SW 1271 (cell line): ENCODE data around the gene DPH7.
"Not testable (repeated sequence)": the region's sequence is repeated elsewhere in the genome, so short reads cannot be mapped to it uniquely, and the experiment has no call there.

Source experiments
- DNase-seq, 2 experiments: peaks; one replicate each; lab custom pipeline; 2025; lab: John Stamatoyannopoulos, UW

Gene DPH7

GRCh38 chr9:137518661-137519459 lies 59.9 kb downstream of the DPH7 start:
- DNase-seq, result not testable (repeated sequence)

DNA sequence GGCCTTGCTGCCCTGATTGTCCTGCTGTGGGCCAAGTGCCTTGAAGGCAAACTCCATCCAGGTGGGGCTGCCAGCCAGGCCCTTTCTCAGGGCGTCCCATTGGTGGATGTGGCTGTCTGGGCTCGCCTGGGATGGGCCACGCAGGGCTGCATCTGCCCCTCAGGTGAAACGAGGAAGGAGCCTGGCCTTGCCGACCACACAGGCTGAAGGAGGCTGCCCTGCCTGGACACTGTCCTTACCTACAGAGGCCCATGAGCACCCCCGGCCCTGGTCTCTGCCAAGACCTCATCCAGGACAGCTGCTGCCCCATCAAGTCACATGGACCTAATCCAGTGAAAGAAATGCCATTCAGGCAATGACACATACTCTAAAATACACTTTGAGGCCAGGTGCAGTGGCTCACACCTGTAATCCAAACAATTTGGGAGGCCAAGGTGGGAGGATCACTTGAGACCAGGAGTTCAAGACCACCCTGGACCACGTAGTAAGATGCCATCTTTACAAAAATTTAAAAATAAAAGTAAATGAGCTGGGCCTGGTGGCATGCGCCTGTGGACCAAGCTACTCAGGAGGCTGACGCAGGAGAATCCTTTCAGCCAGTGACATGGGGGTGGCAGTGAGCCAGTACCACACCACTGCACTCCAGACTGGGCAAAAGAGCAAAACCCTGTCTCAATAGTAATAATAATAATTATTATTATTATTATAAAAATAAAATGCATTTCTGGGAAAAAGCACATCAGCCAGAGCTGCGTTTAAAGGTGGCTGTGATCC lies 62.4 kb downstream of the DPH7 start:
- no peak for DNase-seq

GRCh38 chr9:137515338-137515724 lies 63.4 kb downstream of the DPH7 start:
- no peak for DNase-seq

DNA sequence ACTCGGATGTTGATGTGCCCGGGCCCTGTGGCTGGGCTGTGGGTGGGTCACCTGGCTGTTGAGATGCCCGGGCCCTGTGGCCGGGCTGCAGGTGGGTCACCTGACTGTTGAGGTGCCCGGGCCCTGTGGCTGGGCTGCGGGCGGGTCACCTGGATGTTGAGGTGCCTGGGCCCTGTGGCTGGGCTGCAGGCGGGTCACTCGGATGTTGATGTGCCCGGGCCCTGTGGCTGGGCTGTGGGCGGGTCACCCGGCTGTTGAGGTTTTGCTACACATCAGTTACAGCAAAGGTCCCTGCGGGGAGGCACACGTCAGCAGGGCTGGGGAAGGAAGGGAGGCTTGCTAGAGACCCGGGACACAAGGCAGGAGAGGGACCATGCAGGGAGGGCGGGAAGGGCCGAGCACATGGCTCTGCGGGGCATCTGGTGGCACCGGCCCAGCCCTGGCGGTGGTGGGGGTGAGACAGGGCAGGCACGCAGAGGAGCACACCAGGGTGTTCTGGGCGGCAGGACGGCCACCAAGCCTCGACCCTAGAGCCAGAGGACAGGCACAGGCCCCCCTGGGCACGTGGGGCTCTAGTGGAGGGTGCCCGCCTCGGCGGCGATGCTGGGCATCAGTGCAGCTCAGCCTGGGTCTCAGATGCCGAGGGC lies 63.9 kb downstream of the DPH7 start:
- no peak for DNase-seq

DNA sequence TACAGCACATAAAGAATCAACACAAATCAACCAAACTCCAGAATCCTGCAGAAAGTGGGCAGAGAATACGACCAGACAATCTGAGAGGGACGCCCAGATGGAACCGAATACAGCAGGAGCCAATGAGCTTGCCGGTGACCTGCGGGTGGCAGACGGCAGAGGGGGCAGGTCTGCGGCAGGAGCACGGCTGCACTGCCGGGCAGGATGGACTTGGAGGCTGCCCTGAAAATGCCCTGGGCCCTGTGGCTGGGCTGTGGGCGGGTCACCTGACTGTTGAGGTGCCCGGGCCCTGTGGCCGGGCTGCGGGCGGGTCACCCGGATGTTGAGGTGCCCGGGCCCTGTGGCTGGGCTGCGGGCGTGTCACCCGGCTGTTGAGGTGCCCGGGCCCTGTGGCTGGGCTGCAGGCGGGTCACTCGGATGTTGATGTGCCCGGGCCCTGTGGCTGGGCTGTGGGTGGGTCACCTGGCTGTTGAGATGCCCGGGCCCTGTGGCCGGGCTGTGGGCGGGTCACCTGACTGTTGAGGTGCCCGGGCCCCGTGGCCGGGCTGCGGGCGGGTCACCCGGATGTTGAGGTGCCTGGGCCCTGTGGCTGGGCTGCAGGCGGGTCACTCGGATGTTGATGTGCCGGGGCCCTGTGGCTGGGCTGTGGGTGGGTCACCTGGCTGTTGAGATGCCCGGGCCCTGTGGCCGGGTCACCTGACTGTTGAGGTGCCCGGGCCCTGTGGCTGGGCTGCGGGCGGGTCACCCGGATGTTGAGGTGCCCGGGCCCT lies 64.7 kb downstream of the DPH7 start:
- DNase-seq, result not testable (repeated sequence)

- not testable (repeated sequence) for DNase-seq
Measured at GRCh38 chr9:137513136-137513535, 65.6 kb downstream of the DPH7 start.

- no peak for DNase-seq
Measured at GRCh38 chr9:137511758-137512463, 66.8 kb downstream of the DPH7 start.

- DNase-seq, result not testable (repeated sequence)
Measured at GRCh38 chr9:137511126-137511525, 67.6 kb downstream of the DPH7 start.

DNA sequence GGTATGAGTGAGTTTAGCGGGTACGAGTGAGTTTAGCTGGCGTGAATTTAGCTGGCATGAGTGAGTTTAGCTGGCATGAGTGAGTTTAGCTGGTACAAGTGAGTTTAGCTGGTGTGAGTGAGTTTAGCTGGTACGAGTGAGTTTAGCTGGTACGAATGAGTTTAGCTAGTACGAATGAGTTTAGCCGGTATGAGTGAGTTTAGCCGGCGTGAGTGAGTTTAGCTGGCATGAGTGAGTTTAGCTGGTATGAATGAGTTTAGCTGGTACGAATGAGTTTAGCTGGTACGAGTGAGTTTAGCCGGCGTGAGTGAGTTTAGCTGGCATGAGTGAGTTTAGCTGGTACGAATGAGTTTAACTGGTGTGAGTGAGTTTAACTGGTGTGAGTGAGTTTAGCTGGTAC lies 69.5 kb downstream of the DPH7 start:
- DNase-seq, result no peak

DNA sequence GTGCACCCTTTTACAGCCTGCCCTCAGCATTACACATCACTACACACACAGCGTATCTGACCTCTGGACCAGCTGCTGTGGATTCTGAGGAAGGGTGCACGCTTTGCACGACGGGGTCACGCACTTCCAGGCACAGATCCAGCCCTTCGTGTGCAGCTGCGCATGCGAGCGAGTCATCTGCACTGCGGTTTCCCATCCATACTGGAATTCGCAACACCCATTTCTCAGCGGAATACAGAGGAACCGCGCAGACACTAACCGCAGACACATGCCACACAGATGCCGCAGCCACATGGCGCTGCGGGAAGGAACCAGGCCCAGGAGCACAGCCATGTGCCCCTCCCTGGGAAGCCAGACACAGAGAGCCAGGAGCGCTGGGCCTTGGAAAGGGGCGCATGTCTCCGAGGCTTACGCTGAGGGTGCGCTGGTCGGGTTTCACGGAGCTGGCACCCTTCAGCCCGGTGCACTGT lies 72.0 kb downstream of the DPH7 start:
- DNase-seq, result no peak

GRCh38 chr9:137506274-137506673 lies 72.5 kb downstream of the DPH7 start:
- DNase-seq, result no peak

DNA sequence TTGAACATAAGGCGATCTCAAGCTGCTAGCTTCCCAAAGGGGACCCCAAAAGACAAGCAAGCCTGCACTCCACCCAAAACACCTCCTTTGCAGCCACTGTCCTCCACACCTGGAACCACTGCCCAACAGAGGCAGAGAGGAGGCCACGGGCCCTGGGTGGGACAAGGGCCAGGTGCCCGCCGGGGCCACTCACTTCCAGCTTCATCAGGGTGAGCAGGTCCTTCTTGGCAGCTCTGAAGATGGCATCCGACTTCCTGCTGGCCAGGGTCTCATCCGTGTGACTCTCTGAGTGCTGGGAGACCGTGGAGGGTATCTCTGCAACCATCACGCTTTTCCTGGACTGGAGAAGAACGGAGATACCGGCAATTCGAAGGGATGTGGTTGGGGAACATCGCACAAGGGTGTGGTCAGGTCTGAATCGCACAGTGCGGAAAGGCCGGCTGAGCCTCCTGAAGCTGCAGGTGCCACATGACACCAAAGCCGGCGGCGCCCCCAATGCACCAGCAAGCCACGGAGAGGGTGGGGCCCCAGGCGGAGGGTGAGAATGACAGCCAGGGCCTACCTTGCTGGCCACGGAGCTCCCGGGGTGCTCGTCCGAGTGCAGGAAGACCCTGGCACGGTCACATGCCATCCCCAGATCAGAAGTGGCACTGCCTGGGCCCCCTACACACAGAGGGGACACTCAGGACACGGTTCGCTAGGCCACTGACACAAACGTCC lies 73.1 kb downstream of the DPH7 start:
- no peak for DNase-seq
